Muscle layer of colon (tissue), 2 donors: Measurements from ENCODE around the gene TNIK.
"Not testable (repeated sequence)": the region's sequence is repeated elsewhere in the genome, so short reads cannot be mapped to it uniquely, and the experiment has no call there.

Experiments
- H3K27ac ChIP-seq: one replicate; pipeline ENCODE4 v1.7.0; 2013; ENCODE audit warnings: low read depth, mild to moderate bottlenecking, low read length, moderate library complexity
- H3K27me3 ChIP-seq, 2 donors: one replicate each; pipeline ENCODE4 v1.7.0; 2013; ENCODE audit warnings: low read length in 2 of 2, mild to moderate bottlenecking in 2 of 2; ENCODE audit not compliant: insufficient read depth in 2 of 2, control insufficient read depth in 1 of 2
- H3K36me3 ChIP-seq: one replicate; pipeline ENCODE4 v1.7.0; 2013; ENCODE audit warnings: mild to moderate bottlenecking, low read length; ENCODE audit not compliant: insufficient read depth
- H3K4me1 ChIP-seq: one replicate; pipeline ENCODE4 v1.7.0; 2013; ENCODE audit warnings: mild to moderate bottlenecking, low read length; ENCODE audit not compliant: insufficient read depth
- H3K4me3 ChIP-seq, 2 donors: one replicate each; pipeline ENCODE4 v1.7.0; 2013; ENCODE audit warnings: low read length in 2 of 2, low read depth in 1 of 2, mild to moderate bottlenecking in 1 of 2, moderate library complexity in 1 of 2
- H3K9ac ChIP-seq: one replicate; pipeline ENCODE4 v1.7.0; 2013; ENCODE audit warnings: low read length
- H3K9me3 ChIP-seq: one replicate; pipeline ENCODE4 v1.7.0; 2013; ENCODE audit warnings: mild to moderate bottlenecking, low read length
- donor health status: abdominal sarcoma.
- donor health status: Adenocarcinoma of cecum.

The TNIK gene

GRCh38 chr3:171456765-171457606 lies 3.2 kb downstream of the TNIK start:
- Histone ChIP-seq H3K4me1 (peaks cover 19% of the 10 kb centered on the region), H3K4me3 (no peak overlapping the region), H3K9ac (no peak overlapping the region)

GRCh38 chr3:171455603-171456550 lies 4.3 kb downstream of the TNIK start:
- Histone ChIP-seq H3K9me3 (no peaks in the 10 kb centered on the region), H3K36me3 (no peaks in the 10 kb centered on the region), H3K27ac (no peak overlapping the region), H3K4me3 (no peak overlapping the region), H3K9ac (no peak overlapping the region), H3K4me1 (peaks cover 19% of the 10 kb centered on the region), H3K27me3 (no peaks in the 10 kb centered on the region)

More at GRCh38 chr3:171456765-171457606, 3.2 kb downstream of the TNIK start:
- Histone ChIP-seq H3K36me3 (no peaks in the 10 kb centered on the region), H3K9me3 (no peaks in the 10 kb centered on the region), H3K27ac (no peak overlapping the region), H3K27me3 (no peaks in the 10 kb centered on the region)

GRCh38 chr3:171454041-171454440 lies 6.2 kb downstream of the TNIK start:
- Histone ChIP-seq H3K4me3 (no peak overlapping the region), H3K27ac (no peak overlapping the region), H3K36me3 (no peaks in the 10 kb centered on the region), H3K9ac (no peak overlapping the region), H3K4me1 (peaks cover 19% of the 10 kb centered on the region), H3K27me3 (no peaks in the 10 kb centered on the region), H3K9me3 (no peaks in the 10 kb centered on the region)

GRCh38 chr3:171453180-171453886 lies 6.9 kb downstream of the TNIK start:
- Histone ChIP-seq H3K9me3 (no peaks in the 10 kb centered on the region), H3K4me1 (peaks cover 13% of the 10 kb centered on the region), H3K4me3 (no peak overlapping the region), H3K9ac (no peak overlapping the region), H3K27ac (no peak overlapping the region), H3K27me3 (no peaks in the 10 kb centered on the region), H3K36me3 (no peaks in the 10 kb centered on the region)

- Histone ChIP-seq H3K9me3 (no peaks in the 10 kb centered on the region), H3K27ac (no peak overlapping the region), H3K4me3 (no peak overlapping the region), H3K4me1 (peaks cover 9% of the 10 kb centered on the region), H3K9ac (no peak overlapping the region), H3K36me3 (no peaks in the 10 kb centered on the region), H3K27me3 (no peaks in the 10 kb centered on the region)
These were observed 7.9 kb downstream of the TNIK start for GRCh38 chr3:171452328-171452727.

GRCh38 chr3:171451915-171452314 lies 8.3 kb downstream of the TNIK start:
- H3K9me3 ChIP-seq = no peaks in the 10 kb centered on the region
- no peak overlapping the region for H3K27ac ChIP-seq
- H3K27me3 ChIP-seq = no peaks in the 10 kb centered on the region
- peaks cover 9% of the 10 kb centered on the region for H3K4me1 ChIP-seq
- H3K36me3 ChIP-seq = no peaks in the 10 kb centered on the region
- no peak overlapping the region for H3K4me3 ChIP-seq
- no peak overlapping the region for H3K9ac ChIP-seq

- H3K9me3 ChIP-seq, H3K36me3 ChIP-seq, H3K4me3 ChIP-seq, H3K4me1 ChIP-seq, H3K27ac ChIP-seq, H3K27me3 ChIP-seq, H3K9ac ChIP-seq: not testable (repeated sequence)
These were observed 12.7 kb downstream of the TNIK start for GRCh38 chr3:171447579-171447891.

- Histone ChIP-seq H3K4me3 (no peak overlapping the region), H3K36me3 (no peaks in the 10 kb centered on the region), H3K4me1 (peaks cover 11% of the 10 kb centered on the region), H3K9me3 (no peaks in the 10 kb centered on the region), H3K27ac (no peak overlapping the region), H3K9ac (no peak overlapping the region), H3K27me3 (no peaks in the 10 kb centered on the region)
These were observed 13.2 kb downstream of the TNIK start for GRCh38 chr3:171446801-171447578.

- no peaks in the 10 kb centered on the region for H3K9me3 ChIP-seq
- no peaks in the 10 kb centered on the region for H3K36me3 ChIP-seq
- H3K4me3 ChIP-seq = no peak overlapping the region
- H3K27me3 ChIP-seq = no peaks in the 10 kb centered on the region
- H3K9ac ChIP-seq = no peak overlapping the region
- H3K4me1 ChIP-seq = peaks cover 11% of the 10 kb centered on the region
- H3K27ac ChIP-seq = no peak overlapping the region
These were observed 13.9 kb downstream of the TNIK start for GRCh38 chr3:171446301-171446700.

- Histone ChIP-seq H3K9me3 (no peaks in the 10 kb centered on the region), H3K4me1 (peaks cover 11% of the 10 kb centered on the region), H3K27me3 (no peaks in the 10 kb centered on the region)
These were observed 14.5 kb downstream of the TNIK start for GRCh38 chr3:171445620-171446204.

More at GRCh38 chr3:171445620-171446204, 14.5 kb downstream of the TNIK start:
- no peak overlapping the region for H3K4me3 ChIP-seq
- no peak overlapping the region for H3K27ac ChIP-seq
- H3K36me3 ChIP-seq = no peaks in the 10 kb centered on the region
- H3K9ac ChIP-seq = no peak overlapping the region
